ENCODE data around the gene SHC3.

GRCh38 chr9:89113851-89114250 lies 64.8 kb downstream of the SHC3 start:
- TF ChIP-seq CTCF (conservative IDR thresholded peaks at IDR 0.05 in 1 of 2, IDR thresholded peaks at IDR 0.05 in 1 of 2; ENCODE audit: extremely low read depth in 1 of 2, insufficient read depth in 1 of 2, low read depth in 1 of 2, low read length in 2 of 2): no peak
- TF ChIP-seq EZH2 (IDR thresholded peaks at IDR 0.05; ENCODE audit: borderline replicate concordance, low read length): no peak

All from mammary epithelial cell (primary cell).